ENCODE data around the gene NFATC1.

Gene NFATC1

DNA sequence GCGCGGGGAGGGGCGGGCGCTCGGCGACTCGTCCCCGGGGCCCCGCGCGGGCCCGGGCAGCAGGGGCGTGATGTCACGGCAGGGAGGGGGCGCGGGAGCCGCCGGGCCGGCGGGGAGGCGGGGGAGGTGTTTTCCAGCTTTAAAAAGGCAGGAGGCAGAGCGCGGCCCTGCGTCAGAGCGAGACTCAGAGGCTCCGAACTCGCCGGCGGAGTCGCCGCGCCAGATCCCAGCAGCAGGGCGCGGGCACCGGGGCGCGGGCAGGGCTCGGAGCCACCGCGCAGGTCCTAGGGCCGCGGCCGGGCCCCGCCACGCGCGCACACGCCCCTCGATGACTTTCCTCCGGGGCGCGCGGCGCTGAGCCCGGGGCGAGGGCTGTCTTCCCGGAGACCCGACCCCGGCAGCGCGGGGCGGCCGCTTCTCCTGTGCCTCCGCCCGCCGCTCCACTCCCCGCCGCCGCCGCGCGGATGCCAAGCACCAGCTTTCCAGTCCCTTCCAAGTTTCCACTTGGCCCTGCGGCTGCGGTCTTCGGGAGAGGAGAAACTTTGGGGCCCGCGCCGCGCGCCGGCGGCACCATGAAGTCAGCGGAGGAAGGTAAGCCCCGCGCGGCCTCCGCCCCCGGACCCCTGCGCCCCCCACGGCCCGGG, at the start of gene NFATC1:
Gene NFATC1 (plus strand): TSS at position 170 of the 644 bp plus-strand sequence. CDS start 295 bp downstream, at position 465.
- DNase-seq: no peak

DNA sequence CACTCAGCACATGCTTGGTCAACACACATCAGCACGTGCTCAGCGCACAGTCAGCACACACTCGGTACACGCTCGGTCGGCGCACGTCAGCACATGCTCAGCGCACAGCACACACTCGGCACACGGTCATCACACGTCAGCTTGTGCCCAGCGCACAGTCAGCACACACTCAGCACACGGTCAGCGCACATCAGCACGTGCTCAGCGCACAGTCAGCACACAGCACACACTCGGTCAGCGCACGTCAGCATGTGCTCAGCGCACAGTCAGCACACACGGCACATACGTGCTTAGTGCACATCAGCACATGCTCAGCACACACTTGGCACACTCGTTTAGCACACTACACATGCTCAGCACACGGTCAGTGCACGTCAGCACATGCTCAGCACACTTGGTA, 49.7 kb upstream of the NFATC1 start:
- no peak for DNase-seq

DNA sequence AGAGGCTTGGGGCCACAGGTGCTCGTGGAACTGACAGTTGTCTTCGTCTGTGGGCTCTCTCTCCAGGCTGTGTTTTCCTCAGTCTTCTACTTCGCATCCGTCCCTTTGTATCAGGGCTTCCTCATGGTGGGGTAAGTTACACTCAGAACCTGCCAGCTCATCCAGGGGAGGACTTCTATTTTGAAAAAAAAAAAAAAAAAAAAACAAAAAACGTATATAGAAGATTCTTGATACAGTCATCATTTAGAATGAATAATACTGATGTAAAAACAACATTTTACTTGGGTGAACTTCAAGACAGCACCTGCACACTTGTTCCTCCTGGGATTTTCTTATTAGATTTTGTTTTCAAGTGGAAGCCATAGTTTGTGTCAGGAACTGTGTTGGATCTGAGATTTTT, 47.7 kb upstream of the NFATC1 start:
- no peak for DNase-seq

DNA sequence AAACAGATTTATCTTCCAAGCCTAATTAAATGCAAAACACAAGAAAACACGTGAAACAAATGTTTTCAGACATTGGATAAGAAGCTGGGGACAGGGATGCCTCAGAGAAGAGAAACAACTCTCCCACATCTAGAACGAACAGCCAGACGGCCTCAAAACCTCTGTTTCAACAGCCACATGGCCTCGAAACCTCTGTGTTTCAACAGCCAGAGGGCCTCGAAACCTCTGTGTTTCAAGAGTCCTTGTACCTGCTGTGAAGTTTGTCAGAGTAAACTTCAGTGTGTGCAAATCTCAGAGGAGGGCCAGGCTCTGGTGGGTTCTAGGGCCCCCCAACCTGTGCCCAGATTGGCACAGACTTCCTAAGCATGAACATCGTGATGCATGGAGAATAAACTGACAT, 43.3 kb upstream of the NFATC1 start:
- DNase-seq: no peak

DNA sequence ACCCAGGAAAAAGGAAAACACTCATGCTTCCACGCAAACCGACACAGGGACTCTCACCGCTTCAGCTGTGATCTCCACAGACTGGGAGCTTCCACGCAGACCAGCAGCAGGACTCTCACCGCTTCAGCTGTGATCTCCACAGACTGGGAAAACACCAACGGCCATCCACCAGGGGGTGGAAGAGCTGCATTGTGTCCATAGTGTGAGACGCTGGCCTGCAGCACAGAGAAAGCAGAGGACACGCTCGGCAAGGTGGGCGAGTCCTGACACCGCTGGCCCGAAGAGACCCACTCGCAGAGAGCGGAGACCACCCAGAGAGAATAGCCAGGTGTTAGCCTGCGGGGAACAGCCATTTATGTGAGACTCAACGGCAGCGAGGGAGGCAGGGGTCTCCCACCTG, 42.5 kb upstream of the NFATC1 start:
- no peak for DNase-seq

DNA sequence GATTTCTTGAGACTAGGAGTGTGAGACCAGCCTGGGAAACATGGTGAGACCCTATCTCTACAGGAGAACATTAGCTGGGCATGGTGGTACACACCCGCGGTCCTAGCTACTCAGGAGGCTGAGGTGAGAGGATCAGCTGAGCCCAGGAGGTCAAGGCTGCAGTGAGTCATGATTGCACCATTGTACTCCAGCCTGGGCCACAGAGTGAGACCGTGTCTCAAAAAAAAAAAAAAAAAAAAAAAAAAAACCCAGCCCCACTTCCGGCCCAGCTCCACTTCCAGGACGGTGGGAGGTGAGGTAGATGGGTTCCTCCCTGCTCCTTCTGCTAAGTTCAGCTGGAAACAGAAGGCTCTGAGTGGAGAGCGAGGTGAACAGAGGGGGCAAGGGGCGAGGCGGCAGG, 41.4 kb upstream of the NFATC1 start:
- DNase-seq: no peak

DNA sequence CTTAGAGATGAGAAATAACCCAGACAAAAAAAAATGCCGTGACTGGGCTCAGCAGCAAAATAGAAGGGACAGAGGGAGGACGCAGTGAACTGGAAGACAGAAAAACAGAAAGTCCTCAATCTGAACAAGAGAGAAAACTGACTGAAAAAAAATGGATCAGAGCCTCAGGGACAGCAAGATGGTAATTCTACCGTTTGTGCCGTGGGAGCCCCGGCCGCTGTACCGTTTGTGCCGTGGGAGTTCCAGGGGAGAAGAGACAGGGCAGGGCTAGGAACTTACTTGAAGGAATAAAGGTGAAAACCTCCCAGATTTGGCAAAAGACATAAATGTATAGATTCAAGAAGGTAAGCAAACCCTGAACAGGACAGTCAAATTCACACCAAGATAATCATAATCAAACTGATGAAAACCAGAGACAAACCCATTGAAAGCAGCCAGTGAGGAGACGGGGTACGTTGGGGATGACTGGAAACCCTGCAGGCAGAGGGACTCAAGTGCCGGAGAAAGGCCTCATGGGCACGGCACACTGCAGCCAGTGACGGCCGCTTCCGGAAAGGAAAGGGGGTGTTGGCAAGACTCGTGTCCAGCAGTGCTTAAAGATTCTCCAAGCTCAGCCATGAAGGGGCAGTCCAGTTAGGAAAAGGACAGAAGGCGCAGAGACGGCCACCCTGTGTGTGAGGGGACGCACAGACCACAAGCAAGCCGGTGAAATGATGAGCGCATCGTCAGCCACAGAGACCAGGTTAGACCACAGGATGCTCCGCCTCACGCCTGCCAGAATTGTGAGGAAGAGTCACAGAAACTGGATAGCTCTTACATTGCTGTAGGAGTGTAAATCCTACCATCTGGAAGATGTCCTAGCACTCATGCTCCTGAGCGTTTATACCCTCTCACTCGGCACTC, 40.0 kb upstream of the NFATC1 start:
- no peak for DNase-seq

DNA sequence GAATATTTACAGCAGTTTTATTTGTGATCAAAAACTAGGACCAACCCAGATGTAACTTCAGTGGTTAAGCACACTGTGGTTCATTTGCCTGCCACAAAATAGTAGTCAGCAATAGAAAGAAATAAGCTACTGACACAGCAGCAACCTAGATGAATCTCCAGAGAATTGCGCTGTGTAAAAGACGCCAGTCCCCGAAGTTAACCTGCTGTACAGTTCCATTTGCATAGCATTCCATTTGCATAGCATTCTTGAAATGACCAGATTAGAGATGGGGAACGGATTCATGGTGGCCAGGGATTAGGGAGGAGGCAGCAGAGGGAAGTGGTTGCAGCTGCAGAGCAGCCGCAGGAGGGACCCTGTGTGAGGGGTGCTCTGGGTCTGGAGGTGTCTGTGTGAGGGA, 39.3 kb upstream of the NFATC1 start:
- no peak for DNase-seq

DNA sequence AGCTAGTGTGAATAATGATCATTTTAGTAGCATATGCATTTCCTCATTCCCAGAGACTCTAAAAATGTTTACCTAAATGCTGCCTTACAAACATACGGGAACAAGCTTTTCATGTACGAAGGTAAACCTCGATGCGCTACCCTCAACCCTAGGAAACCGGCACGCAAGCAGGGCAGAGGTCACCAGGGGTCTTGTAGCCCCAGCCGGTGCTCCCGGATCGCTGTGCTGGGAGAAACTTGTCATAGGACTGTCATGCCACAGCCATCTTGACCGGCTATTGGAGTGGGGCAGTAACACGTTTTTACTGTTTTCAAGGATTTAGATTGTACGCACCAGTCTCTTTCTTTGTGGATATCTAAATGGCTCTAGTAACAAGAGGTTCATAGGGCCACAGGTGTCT, 34.8 kb upstream of the NFATC1 start:
- DNase-seq: no peak

DNA sequence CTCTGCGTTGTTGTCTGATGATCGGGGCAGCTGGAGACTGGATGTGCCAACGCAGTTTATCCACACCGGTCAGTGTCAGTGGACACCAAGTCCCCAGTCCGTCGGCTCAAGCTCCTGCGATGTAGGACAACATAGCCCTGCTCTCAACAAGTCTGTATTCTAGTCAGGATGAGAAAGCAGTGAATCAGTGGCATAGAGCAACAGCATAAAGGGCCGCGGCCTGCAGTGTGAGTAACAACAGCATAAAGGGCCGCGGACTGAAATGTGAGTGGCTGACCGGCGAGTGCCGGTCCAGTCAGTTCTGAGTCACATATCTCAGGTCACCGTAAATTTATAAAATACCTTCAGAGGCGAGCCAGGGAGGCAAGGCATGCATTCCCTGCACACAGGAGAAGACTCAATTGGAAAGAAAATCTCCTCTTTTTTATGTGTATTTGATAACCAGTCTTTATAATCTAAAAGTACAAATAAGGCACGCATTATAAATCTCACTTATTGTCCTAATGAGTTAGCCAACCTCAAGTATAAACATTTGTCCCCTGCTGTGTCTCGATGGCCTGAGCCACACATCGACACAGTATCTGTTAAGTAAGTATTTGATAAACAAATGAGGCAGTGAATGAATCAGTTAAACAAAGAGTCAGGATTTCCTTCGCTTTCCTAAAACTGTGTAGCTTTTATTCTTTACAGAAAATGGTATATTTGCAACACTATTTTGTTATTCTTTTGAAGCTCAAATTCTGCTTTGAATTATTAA, 33.8 kb upstream of the NFATC1 start:
- no peak for DNase-seq

DNA sequence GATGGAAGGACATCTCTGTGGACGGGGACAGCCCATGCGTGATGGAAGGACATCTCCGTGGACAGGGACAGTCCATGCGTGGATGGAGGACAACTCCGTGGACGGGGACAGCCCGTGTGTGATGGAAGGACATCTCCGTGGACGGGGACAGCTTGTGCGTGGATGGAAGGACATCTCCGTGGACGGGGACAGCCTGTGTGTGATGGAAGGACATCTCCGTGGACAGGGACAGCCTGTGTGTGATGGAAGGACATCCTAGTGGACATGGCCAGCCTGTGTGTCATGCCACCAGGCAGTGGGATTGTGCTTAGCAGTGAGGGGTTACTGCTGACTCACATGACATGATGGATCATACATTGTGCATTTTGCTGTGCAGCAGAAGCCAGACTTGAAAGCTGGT, 30.0 kb upstream of the NFATC1 start:
- DNase-seq: no peak

DNA sequence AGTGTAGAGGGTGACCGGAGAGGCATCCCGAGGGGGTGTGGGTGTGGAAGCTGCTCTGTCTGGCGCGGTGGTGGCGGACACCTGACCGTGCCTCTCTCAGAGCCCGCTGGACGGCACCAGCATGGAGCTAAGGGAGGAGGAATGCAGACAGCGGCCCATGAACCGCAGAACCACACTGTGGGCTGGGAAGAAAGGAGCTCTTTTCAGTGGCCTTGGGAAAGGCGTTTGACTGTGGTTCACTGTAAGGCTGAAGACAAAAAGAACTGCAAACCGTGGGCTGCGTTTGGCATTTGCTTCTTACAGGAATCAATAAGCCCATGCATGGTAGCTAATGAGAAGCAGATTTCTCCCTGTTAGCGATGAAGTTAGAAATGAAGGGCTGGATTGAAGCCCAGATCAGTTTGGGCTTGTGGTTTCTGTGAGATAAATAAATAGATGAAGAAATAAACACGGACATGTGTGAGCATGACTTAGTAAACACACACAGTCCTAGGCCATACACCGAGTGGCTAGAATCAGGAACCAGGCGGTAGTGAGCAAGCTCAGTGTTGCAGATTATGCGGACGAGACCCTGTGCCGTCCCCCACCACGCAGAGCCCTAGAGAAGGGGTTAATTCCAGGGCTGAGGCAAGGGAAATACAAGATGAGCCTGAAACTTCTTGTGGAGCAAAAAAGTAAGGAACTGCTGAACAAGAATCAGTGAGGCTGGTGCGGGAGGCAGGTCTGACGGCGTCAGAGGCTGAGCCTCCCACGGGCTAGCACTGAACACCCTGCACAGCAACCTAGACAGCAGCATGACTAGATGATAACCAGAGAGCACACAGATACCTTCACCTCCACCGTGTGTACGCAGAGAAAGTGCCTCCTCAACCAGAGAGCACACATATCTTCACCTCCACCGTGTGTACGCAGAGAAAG, 29.3 kb upstream of the NFATC1 start:
- no peak for DNase-seq

DNA sequence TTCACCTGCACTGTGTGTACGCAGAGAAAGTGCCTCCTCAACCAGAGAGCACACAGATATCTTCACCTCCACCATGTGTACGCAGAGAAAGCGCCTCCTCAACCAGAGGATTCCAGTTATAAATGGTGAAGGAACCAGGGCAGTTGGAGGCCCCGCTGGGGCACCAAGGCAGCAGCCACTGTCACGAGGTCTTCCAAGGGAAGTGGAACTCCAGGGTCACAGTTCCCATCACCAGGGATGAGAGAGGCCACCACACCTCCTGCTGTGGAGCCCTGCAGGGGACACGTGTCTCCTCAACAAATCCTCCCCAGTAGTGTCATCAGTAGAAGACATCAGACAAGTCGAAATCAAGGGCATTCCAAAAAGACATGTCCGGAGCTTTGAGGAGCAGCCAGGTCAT, 28.2 kb upstream of the NFATC1 start:
- DNase-seq: no peak

DNA sequence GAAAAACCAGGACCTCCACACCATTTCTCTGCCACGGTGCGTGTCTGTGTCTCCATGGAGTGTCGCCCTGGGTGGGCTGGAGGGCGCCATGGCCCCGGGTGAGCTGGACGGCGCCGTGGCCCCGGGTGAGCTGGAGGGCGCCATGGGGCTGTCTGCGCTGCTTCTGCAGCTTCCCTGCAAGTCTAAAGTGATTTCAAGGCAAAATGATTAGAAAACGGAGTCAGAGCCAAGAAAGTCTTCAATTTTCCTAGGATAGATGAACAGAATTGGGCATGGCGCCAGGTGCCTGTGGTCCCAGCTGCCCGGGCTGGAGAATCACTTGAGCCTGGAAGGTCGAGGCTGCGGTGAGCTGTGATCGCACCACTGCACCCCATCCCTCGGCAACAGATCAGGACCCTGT, 27.7 kb upstream of the NFATC1 start:
- DNase-seq: no peak

DNA sequence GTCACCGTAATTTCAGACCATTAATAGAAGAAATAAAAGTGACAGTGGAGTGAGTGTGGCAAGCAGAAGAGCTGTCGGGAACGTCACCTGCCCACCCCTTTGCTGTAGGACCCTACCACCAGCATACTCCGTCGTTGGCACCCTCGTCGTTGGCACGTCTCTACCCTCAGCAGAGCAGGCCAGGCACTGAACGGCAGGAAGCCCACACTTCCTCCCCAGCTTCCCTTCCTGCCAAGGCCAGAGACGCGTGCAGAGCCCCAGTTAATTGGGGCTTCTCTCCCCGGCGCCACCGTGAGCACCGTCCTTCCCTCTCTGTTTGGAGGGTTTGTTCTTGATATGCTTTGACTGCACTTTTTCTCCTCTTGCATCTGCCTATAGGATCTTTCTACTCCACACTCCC, 27.0 kb upstream of the NFATC1 start:
- no peak for DNase-seq

DNA sequence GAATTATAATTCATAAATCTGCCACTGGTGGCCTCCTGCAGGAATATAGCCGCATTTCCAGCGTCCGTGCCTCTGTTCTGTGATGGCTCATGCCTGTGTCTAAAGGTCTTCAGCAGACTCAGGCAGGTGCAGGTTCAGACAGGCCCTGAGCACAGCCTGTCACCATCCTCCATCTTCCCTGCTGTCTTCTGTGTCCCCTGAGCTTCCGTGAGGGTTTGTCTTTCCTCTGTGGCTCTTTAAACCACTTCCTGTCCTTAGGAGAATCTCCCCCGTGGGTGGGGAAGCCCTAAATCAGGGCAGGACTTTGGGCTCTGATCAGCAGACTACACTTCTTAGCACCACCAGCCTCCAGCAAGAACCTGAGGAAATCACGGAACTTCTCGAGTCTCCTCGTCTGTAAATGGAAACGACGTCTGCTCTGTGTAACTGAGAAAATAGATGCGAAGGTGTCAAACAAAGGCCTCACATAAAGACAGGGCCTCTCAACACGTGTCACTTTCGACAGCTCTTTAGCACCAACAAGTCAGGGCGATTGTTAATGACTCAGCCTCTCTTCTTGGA, 24.1 kb upstream of the NFATC1 start:
- no peak for DNase-seq

DNA sequence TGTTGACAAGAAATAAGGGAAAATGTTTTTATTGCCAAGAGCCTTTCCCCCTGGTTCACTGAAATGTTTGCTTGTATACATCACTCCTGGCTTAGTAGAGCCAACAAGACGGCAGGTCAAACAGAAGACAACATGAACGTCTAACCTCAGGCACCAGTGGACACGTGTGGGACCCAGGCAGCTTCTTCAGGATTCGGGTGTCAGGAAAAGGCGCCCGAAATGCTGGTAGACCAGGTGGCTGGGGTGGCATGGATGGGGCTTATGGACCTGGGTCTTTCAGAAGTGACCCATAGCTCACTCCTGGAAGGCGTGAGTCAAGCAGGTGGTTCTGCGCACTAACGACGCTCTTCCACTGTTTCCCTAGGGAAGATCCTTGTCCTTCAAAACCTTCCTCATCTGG, 23.3 kb upstream of the NFATC1 start:
- DNase-seq: no peak

DNA sequence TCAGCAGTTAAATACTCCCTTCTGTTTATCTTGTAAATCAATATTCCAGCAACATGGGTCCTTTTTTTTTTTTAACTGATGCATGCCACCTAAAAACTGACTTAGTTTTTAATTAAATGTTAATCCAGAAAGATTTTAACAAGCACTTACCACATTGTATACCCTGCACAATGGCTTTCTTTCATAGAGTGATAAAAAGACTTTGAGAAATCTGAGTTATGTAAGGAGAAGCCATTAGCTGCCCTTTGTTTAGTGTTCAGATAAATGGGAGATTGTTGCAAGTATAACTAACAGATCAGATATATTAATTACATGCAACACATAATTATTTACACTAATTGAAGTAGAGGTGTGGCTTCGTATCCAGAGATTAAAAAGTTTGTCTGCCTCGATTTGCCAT, 22.7 kb upstream of the NFATC1 start:
- no peak for DNase-seq

DNA sequence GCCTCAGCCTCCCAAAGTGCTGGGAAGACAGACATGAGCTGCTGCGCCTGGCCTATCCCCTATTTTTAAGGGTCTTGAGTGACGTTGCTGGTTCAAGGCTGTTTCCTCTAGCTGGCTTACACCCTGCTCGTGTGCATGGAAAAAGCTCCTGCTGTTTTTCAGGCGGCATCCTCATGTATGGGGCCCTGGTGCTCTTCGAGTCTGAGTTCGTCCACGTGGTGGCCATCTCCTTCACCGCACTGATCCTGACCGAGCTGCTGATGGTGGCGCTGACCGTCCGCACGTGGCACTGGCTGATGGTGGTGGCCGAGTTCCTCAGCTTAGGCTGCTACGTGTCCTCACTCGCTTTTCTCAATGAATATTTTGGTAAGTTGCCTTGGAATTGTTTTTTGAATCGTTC, 22.0 kb upstream of the NFATC1 start:
- no peak for DNase-seq

DNA sequence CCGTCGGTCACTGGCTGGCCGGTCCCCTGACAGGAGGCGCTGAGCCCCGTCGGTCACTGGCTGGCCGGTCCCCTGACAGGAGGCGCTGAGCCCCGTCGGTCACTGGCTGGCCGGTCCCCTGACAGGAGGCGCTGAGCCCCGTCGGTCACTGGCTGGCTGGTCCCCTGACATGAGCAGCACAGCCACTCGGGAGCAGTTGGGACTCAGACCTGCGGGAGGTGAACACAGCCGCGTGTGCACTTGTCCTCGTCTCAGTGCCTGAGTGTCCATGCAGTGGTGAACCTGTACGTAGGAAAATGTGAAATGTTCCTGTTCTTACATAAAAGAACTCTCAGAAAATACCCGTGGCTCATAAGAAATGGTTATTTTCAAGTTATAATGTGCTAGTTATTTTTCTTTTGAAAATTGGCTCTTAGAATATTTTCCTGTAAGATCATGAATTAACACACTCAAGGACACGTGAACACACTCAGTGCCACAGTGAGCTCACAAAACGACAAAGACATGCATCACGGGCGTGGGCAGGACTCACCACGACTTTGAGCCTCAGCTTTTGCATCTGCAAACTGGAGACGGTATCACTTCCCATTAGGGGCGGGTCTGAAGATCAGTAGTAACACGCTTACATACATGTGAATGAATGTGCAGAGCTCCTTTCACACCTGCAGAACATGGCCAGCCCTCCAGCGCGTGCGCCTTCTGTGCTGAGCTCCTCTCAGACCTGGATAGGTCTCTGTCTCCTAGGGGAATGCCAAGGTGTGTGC, 21.1 kb upstream of the NFATC1 start:
- no peak for DNase-seq

DNA sequence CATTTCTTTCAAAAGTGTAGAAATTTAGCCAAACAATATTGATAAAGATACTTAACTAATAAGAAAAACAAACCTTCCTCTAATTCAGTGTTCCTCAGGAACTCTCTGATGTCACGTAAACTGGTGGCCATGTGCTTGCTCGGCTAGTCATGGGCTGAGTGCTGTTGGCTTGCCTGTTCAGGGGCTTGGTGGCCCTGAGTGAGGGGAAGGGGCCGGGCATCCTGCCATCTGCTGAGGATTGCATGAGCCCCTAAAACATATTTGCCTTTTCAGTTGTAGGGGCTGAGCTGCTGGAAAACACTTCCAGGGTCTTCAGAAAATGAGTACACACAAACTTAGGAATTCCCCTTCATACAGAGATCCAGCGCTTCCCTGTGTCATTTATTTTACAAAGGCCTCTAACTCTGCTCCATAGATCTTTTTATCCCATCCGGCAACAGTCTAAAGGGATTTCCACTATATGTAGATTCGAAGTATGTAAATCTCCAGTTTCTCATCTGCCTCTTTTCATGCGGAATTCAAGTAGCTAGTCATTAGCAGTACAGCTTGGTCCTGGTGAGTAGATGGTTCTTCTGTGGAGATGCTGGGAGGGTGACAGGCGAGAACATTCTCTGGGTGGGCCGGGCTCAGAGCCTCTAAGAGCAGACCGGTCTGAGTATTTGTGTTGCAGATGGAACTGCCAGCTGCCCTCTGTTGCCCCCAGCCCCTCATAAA, 20.1 kb upstream of the NFATC1 start:
- no peak for DNase-seq

All from NCI-H510A treated with DMSO at 0.1 percent for 48 hours (cell line).